ENCODE measurements around the gene PPP2R2C.

- TF ChIP-seq POLR2AphosphoS5 (IDR thresholded peaks at IDR 0.05; ENCODE audit: low read depth, low read length), result no peak
- TF ChIP-seq TAF1 (IDR thresholded peaks at IDR 0.05; ENCODE audit: low read depth, low read length), result no peak
Observed at GRCh38 chr4:6393066-6393465, 79.3 kb downstream of the PPP2R2C start.
